HG03095 (cell line): ENCODE data around the gene SLC5A8.

ENCODE experiments used
- ATAC-seq: cut with Tn5 transposase; IDR thresholded peaks from one replicate; pipeline ENCODE4 v1.9.1; 2021; ENCODE audit warnings: moderate library complexity; ENCODE audit not compliant: unreplicated experiment

SLC5A8 gene

DNA sequence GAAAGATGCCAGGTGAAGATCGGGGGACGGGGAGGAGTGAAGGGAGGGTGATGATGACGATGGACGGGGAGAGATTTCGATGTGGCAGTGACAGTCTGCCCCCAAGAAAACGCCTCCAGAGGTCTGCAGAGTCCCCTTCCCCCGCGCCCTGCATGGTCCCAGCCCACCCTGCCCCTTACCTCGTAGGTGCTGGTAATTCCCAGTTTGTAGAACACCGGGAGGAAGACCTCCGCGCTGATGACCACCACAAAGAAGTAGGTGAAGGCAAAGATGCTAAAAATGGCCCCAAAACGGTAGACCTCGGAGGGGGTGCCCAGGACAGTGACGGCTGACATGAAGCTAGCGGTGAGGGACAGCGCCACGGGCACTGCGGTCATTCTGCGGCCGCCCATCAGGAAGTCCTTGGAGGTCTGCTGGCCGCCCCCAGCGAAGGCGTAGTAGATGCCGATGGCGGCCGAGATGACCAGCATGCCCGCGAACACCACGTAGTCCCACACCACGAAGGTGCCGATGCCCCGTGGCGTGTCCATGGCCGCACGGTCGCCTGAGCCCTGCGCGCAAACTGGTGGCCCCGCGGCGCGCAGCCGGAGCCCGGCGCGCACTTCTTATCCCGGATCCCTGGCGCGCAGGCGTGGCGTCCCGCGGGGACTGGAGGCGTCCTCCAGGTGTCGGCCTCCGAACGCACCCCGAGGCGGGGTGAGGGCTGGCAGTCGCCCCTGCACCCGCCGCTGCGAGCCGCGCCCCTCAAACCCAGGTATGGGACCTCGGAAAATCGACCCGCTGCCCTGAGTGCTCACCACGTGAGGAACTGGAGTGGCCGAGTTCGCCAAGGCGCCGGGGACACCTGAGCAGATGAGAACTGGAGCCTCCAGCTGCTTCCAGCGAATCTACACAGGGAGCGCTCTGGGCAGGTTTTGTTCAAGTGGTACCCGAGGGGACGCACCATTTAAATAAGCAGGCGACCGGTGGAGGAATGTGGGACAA, at the start of gene SLC5A8:
Gene SLC5A8 (minus strand): TSS at position 920 of the 984 bp plus-strand sequence. CDS start 390 bp downstream, at position 530.
- no peak for ATAC-seq

- no peak for ATAC-seq
Observed at GRCh38 chr12:101257357-101257756, 47.3 kb upstream of the SLC5A8 start.

DNA sequence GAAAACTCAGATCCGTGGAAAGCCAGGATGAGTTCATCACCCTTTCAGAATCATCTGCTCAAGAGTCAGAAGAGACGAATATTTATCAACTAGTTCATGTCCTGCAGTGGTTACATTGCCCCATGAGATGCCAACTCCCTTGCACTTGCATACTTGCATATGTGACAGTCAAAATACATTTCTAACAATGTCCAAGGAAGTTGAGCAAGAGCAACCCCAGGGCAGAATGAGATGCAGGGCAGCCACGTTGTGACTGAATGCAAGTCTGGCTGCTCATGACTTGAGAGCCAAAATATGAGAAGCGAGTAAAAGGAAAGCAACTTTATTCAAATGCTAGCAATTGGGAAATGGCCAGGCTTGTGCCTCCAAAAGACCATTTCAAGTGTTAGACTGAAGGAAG, 46.2 kb upstream of the SLC5A8 start:
- no peak for ATAC-seq

DNA sequence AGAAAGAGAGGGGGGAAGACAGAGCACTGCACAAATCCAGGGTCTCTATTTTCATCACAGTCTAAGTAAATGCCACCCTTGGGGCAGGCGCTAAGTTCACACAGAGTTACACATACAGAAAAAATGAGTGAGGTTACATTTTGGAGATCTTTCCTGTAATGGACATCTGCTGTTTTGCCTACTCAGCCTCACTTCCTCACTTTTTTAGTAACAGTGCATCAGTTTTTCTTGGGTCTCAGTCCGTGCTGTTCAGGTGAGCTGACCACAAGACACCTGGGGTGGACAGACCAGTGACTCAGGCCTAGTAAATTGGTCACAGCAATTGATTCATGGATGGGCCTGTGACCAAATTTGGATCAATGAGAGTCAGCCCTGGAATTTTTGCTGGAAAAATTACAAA, 33.6 kb upstream of the SLC5A8 start:
- ATAC-seq, result no peak

DNA sequence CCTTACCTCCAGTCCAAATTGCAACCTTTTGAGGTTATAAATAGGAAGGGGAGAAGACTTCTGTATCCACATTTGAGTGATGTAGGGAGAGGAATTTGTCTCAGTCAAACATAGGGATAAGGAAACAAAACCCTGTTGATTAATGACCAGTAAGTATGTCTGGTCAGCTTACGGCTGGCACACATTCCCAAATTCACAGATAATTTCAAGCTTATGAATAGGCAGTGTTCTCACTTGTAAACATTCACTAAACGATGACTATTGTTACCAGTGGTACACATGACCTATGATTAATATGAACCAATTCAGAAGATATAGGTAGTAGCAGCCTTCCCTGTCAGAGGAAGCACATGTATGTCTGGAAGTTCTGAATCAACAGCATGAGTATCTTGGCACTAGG, 33.0 kb upstream of the SLC5A8 start:
- no peak for ATAC-seq

DNA sequence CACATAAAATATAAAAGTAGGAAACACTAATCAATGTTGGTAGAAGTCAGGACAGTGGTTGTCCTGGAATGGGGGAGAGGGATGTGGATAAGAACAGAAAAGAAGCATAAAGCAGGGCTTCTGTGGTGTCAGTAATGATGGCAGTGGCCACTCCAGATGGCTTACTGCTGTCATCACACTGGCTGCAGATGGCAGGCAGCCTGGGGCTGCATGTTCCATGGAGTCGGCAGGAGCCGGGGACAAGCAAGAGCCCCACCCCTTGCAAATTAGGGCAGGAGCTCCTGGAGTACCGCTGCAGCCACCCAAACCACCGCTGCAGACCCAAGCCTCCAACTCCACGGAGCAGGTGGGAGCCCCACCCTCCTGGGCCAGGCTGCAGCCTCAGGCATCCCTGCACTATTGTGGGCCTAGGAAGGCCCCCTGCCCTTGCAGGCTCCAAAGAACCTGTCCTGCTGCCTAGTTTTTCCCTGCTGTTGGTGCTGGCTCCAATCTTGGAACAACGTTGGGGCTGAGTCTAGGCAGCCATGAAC, 28.8 kb upstream of the SLC5A8 start:
- no peak for ATAC-seq

DNA sequence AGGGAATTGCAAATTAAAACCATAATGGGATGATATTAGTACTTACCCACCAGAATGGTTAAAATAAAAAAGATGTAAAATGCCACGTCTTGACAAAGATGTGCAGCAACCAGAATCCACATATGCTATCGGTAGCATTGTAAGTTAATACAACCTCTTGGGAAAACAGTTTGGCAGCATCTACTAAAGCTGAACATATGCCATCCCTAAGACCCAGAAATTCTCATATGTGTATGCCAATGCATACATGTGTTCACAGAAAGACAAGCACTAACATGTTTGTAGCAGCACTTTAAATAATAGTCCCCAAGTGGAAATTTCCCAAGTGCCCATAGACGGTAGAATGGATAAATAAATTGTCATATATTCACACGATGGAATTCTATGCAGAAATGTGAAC, 28.3 kb upstream of the SLC5A8 start:
- no peak for ATAC-seq

GRCh38 chr12:101235686-101236085, 25.6 kb upstream of the SLC5A8 start:
- no peak for ATAC-seq

DNA sequence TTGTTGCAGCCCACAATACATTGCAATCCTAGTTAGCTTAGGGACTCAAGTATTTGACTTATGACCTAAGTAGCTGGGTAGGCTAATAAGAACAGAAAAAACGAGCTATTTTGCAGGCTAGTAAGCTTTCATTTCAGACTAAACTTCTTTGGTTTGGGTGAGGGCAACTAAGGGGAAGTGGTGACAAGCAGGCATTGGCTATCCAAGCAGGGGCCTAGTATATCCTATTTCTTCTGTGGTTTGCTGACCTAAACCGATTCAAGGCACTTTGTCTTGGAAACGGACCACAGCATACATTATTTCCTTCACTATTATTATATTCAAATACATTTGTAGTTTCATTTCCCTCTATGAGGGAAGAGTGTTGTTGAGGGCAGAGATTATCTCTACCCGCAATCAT, 21.6 kb upstream of the SLC5A8 start:
- ATAC-seq, result no peak

DNA sequence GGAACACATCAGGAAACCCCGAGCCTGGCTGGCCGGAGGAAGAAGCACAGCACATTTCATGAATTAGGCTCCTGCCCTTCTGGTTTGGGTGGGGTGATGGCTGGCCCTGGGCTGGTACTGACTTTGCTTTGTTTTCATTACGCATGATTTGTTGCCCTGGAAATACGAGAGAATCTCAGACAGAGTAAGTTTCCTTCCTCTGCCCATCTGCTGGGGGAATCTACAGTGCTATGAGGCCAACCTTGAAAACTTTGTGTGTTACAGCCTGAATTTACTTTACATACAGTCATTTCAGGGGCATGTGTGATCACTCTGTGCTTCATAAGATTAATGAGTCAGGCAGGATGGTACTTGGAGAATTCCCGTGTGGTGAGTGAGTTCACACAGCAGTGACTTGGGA, 20.5 kb upstream of the SLC5A8 start:
- ATAC-seq, result no peak

GRCh38 chr12:101229841-101230241, 19.8 kb upstream of the SLC5A8 start:
- no peak for ATAC-seq

- no peak for ATAC-seq
Observed at GRCh38 chr12:101221301-101221700, 11.3 kb upstream of the SLC5A8 start.

- no peak for ATAC-seq
Observed at GRCh38 chr12:101216810-101217209, 6.8 kb upstream of the SLC5A8 start.

- no peak for ATAC-seq
Observed at GRCh38 chr12:101207086-101207780, 2.8 kb downstream of the SLC5A8 start.

DNA sequence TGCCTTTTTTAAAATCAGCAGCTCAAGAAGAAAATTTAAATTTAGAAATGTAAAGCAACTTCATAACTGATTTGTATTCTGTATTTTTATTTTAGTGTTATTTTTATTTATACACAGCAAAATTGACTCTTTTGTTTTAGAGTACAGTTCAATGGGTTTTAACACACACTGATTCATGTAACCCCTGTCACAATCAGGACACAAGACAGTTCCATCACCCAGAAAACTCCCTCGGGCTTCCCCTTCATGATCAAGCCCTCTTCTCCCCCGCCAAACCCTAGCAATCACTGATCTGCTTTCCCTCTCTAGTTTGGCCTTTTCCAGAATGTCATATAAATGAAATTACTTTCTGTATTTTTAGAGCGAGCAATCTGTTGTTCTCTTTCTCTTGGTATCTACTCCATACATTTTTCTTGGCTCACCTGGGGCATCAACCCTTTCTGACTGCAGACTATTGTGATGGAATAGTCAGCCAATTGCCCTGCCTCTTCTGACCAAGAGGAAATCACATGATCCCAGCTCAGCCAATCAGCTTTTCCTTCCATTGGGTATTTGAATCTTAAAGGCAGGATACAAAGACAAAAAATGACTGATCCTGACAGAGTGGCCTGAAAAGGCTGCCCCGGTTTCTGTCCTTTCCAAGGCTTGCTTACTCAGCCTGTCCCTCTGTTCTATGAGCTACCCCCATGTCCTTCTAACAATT, 5.3 kb downstream of the SLC5A8 start:
- no peak for ATAC-seq

GRCh38 chr12:101200824-101201223, 9.2 kb downstream of the SLC5A8 start:
- ATAC-seq, result no peak

GRCh38 chr12:101200145-101200544, 9.9 kb downstream of the SLC5A8 start:
- no peak for ATAC-seq

- no peak for ATAC-seq
Observed at GRCh38 chr12:101186291-101186690, 23.7 kb downstream of the SLC5A8 start.

GRCh38 chr12:101181776-101182175, 28.3 kb downstream of the SLC5A8 start:
- ATAC-seq, result no peak

- ATAC-seq, result no peak
Observed at GRCh38 chr12:101174541-101174940, 35.5 kb downstream of the SLC5A8 start.

DNA sequence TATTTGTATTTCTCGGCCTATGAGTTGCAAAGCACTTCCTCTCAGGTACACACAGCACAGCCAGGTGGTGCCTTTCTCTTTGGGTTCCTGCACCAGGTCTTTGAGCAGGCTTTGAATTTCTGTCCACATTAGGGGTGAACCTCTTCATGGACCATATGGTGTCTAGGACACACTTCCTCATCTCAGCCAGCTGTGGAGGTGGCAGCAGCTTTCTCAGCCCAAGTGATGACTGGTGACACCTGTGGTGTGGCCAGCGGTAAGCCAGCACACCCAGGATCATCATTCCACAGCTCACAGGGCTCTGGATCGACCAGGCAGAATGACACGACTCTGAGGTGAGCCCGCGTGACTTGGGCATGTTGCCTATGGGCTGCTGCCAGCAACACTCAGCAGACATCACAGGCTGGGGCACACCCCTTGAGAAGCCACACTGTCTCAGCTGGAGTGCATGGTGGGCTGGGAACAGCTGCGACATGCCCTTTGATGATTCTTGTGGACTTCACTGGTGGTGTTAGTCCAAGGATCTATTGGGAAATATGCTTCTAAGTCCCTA, 36.8 kb downstream of the SLC5A8 start:
- ATAC-seq, result no peak
